Uterus (tissue), 2 donors: ENCODE measurements around the gene MKLN1.

Experiments
- CTCF ChIP-seq, 4 experiments: fragments of 200-600 bp in 2 of 4; fragments of 450-650 bp in 2 of 4; sonication (generic) in 2 of 4; IDR thresholded peaks; one replicate each; pipeline ENCODE4 v1.5.1; 2016 to 2019; ENCODE audit warnings: antibody characterized with exemption in 4 of 4, mild to moderate bottlenecking in 2 of 4, moderate library complexity in 1 of 4
- POLR2A ChIP-seq, 2 donors: fragments of 450-650 bp; IDR thresholded peaks; one replicate each; pipeline ENCODE4 v1.6.1; 2016; ENCODE audit warnings: antibody characterized with exemption in 2 of 2, mild to moderate bottlenecking in 1 of 2, moderate library complexity in 1 of 2

GRCh38 chr7:131540491-131541162, 213.0 kb downstream of the MKLN1 start:
- TF ChIP-seq CTCF (IDR thresholded peaks at IDR 0.05) (peak in 3 of 4 experiments; percentile 11 to 52 (median 34)), POLR2A (IDR thresholded peaks at IDR 0.05) (no peak)
